IPS DF 4.7 (cell line): ENCODE results near the gene BRDT.
"Not testable (repeated sequence)": the region's sequence is repeated elsewhere in the genome, so short reads cannot be mapped to it uniquely, and the experiment has no call there.

ENCODE experiments used
- DNase-seq: peaks from one replicate; pipeline ENCODE4 v3.0.0-alpha.2; 2013; ENCODE audit warnings: low spot score; ENCODE audit errors: extremely low read depth

Gene BRDT

DNA sequence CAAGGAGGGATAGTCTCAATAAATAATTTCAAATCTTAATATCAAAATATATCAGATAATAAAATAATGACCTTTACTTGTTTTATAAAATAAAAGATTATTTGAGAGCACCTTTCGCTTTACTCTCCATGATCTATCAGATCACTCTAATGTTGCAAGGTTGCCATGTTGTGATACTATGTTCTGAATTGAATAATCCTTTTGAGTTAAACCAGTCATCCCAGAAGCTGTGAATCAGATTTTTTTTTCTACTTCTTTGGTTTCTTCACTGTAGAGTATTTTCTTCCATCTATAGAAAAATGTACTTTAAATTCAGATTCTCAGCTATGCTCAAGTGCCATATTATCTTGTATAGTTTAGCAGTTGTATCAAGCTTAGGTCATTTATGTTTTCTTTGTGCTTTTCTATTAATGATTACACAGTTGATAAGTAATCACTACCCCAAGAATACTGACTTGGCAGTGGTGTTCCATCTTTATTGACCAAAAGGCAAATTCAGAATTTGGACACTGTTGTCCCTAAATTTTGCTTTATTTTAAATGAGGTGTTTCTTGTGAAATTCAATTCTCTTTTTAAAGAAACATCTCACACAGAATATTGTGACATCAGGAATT is 32.9 kb downstream of the BRDT start:
- no peak for DNase-seq

DNA sequence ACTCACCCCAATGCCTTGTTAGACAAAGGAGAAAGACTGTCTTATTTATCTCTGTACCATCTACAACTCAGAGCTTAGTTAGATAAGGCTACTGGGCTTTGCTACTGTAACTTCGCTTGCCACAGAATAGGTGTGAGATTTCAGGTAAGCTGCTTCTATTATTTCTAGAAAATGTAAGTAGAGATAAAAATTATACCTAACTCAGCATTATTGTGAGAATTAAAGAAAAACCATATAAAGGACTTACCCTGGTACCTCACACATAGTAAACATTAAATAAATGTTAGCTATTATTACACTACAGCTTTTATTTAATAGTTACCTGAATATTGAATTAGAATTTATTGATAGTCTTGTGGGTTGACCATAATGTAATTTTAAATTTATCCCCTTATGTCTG is 44.1 kb downstream of the BRDT start:
- no peak for DNase-seq

- DNase-seq, result no peak
Measured at GRCh38 chr1:91997607-91998195, 48.5 kb downstream of the BRDT start.

DNA sequence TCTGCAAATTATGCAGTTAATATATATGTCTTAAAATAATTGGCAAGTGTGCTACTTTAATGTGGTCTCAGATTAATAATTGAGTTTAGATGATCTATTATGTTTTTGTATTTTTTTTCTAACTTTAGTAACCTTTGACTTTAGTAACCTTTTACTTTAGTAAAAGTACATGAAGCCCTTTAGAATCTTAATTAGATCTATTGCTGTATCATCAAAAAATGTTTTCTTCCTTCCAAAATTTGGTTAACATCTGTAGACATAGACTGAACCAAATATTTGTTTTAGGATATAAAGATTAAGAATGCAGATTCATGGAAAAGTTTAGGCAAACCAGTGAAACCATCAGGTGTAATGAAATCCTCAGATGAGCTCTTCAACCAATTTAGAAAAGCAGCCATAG is 54.9 kb downstream of the BRDT start:
- no peak for DNase-seq

- DNase-seq, result no peak
Measured at GRCh38 chr1:92013923-92014322, 64.7 kb downstream of the BRDT start.

- no peak for DNase-seq
Measured at GRCh38 chr1:92016720-92017316, 67.6 kb downstream of the BRDT start.

DNA sequence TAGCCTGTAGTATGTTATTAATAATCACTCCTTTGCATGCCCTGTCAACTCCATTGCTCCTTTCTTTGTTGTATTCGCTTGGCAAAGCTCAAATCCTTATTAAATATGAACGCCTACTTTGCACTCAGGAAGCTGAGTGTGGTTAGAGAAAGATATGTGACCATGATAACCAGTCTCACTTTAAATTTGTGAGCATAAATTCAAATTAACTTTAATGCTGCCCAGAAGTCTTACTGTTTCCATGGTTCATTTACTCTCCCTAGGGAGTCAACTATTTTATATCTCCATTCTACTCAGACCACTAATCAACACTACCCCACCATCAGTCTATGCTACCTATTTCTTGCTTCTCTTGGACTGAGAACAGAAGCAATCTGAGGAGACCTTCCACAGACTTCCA is 68.5 kb downstream of the BRDT start:
- DNase-seq, result no peak

DNA sequence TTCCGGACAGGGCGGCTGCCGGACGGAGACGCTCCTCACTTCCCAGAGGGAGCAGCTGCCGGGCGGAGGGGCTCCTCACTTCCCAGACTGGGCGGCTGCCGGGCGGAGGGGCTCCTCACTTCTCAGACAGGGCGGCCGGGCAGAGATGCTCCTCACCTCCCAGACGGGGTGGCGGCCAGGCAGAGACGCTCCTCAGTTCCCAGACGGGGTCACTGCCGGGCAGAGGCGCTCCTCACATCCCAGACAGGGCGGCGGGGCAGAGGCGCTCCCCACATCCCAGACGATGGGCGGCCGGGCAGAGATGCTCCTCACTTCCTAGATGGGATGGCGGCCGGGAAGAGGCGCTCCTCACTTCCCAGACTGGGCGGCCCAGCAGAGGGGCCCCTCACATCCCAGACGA is 76.8 kb downstream of the BRDT start:
- DNase-seq, result not testable (repeated sequence)

- no peak for DNase-seq
Measured at GRCh38 chr1:92026806-92027205, 77.6 kb downstream of the BRDT start.

- DNase-seq, result no peak
Measured at GRCh38 chr1:92029241-92029922, 80.2 kb downstream of the BRDT start.

DNA sequence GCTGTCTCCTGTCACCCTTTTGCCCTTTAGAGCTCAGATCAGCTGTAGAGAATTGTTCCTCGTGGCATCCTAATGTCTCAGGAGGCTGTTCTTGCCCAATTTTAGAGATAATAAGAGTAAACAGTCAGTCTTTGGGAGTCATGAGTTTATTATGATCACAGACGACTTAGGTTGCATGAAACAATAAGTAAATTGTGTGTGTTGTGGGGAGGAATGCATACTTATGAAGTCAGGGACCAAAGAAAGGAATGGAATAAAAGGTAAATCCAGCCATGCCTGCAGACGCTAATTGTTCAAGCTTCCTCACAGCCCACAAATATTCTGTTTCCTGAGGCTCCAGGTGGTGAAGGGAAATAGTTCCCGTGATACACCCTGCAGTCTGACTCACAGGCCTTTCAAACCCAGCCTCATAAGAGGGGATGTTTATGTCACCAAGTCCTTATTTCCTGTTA is 81.5 kb downstream of the BRDT start:
- DNase-seq, result no peak

- no peak for DNase-seq
Measured at GRCh38 chr1:92031281-92032110, 82.3 kb downstream of the BRDT start.

- no peak for DNase-seq
Measured at GRCh38 chr1:92037400-92037799, 88.2 kb downstream of the BRDT start.

DNA sequence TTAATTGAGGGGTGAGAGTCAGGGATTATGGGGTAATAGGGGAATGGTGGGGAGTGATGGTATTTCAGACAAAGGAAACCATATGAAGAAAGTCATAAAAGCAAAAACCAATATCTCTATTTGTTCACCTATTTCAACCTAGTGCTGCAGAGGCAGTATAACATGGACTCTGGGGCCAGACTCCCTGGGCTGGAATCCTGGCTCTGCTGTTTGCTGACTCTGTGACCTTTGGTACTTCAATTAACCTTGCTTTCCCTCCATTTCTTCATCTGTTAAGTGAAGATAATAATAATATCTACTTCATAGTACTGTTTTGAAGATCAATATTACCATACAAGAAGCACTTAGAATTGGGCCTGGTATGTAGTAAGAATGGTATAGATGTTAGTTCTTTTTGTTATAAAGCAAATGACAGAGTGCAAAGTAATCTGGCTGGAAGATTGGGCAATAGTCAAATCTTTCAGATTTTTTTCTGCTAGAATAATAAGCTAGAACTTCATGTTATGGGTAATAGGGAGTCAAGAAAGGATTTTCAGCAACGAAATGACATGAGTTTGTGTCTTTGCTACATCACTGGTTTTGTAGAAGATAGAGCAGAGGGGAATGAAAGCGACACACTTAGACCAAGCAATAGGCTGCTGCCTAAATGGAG is 89.6 kb downstream of the BRDT start:
- DNase-seq, result no peak

GRCh38 chr1:92040971-92041370 is 91.8 kb downstream of the BRDT start:
- DNase-seq, result no peak

- no peak for DNase-seq
Measured at GRCh38 chr1:92043621-92044020, 94.4 kb downstream of the BRDT start.

DNA sequence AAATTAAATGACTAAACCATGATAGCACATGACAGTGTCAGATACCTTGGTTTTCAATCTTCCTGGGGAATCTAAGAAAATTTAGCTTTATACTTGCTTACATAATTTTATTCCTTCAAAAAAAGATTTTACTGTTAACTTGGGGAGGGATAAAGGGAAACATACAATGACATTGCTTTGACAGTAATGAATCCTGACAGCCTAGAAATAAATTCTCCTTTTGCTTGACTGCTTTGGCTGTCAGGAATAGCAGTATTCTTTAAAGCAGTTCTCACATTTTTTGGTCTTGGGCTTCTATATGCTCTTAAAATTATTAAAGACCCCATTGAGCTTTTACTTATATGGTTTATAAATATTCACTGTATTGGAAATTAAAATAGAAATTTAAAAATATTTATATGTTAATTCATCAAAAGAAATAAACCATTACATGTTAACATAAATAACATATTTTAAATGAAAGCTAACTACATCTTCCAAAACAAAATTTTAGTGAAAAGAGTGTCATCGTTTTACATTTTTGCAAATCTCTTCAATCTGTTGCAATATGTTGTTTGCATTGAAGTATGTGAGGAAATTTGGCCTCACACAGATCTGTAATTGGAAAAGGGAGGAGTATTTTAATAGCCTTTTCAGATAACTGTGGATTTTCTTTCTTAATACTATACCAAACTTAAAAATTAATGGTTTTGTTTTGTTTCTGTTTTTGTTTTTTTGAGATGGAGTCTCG is 96.7 kb downstream of the BRDT start:
- no peak for DNase-seq

DNA sequence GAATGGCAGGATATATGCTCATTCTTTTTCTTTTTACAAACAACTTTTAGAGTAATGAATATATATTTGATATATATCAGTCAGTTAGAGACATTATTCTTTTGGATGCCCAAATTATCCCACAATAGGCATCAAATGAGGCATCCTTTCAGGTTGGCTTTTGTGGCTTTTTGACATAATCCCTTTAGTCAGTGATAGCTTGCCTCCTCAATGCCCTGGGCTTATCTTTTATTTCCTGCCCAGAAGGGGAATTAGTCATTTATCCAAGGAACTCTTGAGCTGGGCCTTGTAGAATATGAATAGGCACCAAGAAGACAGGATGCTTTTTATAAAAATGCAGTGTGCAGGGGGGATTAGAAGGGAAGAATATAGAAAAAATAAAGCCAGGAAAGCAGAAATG is 102.7 kb downstream of the BRDT start:
- no peak for DNase-seq
